Measurements from ENCODE around the gene DNAJC5G.
"Not testable (repeated sequence)": the region's sequence is repeated elsewhere in the genome, so short reads cannot be mapped to it uniquely, and the experiment has no call there.

DNAJC5G gene

DNA sequence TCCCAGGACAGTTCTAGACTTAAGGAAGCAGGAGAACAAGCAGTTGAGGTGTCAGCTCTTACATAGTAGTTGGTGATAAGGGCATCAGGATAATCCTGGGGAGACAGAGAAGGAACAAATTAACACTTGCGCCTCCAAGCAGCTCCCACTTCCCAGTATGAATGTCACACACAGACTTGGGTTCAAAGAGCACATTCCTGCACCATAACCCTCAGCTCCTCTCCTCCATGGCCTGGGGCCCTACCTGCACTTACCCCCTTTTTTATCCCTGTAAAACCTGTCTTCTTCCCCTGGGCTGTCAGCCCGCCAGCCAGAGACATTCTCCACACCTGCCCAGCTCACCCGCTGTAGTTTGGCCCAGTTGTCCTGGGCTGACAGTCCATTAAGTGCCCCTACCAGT is 36.9 kb downstream of the DNAJC5G start:
- DNase-seq = no peak

DNA sequence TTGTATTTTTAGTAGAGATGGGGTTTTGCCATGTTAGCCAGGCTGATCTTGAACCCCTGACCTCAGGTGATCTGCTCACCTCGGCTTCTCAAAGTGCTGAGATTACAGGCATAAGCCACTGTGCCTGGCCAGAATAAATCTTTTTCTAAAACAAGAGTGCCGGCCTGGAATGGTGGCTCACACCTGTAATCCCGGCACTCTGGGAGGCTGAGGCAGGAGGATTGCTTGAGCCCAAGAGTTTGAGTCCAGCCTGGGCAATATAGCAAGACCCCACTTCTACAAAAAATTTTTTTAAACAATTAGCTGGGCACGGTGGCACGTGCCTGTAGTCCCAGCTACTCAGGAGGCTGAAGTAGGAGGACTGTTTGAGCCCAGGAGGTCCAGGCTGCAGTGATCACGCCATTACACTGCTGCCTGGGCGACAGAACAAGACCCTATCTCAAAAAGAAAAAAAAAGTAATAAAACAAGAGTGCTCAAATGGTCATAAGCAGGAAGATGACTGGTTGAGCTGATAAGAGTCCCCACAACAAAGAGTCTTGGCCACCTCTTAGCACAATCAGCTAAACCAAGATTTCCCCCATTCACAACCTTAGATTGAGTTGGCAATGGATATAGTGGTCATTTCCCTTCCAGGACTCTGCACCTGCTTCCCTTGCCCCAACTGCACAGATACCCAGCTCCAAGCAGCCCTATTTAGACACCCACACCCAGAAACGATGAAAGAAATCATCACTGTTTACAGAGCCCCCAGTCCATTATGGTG is 38.8 kb downstream of the DNAJC5G start:
- no peak for DNase-seq

DNA sequence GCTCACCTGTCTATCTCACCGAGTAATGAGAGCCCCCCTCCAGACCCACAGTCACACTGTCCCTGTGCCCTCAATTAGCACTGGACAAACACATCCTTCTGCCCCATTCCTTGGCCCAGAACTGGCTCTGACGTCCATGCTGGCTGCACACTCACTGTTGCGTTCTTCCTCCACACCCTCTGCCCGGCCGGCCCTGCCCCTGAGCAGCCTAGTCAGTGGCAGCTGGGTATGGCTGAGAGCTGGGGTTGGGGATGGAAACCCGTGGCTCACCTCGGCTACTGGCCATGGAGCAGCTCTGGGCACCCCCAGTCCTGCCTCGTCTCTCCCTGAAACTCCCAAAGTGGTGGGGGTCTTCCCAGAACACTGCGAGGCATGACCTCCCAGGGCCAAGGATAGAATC is 39.5 kb downstream of the DNAJC5G start:
- DNase-seq = no peak

DNA sequence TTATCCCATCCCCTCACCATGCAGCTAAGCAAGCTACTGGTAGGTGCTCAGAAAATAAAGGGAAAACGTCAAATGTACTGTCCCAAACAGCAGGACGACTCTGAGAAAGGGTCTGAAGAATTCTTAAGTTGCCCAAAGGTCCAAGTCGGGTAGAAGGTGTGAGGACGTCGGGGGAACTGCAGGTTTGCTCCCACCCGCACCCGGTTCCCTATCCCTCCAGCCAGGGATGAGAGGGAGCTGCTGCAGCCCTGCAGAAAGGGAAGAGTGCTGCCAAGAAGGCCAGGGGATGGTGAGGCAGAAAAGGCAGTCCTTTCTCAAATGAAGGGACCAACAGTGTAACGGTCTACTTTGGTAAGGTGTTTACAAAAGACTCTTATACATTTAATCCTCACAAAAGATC is 39.9 kb downstream of the DNAJC5G start:
- no peak for DNase-seq

DNA sequence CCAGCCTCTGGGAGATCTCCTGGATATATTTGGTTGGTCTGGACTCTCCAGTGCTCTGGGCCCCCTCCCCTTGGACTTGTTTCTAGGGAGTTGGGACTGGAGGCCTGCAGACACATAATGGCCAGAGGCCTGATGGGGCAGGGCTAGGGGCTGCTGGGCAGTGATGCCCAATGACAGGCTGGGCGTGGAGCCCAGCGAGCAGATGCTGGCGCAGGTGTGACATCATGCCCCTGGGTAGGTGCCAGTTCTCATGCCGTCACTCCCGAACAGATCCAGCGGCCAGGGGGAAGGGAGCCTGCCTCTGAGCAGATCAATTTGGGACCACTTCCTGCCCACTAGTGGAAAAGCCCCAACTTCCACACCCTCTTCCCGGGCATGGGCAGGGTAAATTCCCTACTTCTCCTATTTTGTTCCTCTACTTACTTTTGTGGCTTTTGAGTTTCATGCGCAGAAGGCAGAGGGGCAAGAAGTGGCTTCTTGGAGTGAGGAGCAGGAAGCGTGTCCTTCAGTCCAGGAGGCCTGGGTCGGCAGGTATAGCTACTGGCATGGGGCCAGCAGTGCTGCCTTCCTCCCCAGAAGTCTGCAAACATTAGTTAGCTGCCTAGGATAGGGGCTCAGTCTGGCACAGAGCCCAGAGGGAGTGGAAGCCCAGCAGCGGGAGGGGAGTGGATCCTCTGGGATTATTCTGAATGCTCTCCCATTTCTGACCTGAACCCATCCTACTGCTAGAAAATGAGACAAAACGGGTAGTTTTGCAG is 41.6 kb downstream of the DNAJC5G start:
- peak; percentile 83 for DNase-seq

DNA sequence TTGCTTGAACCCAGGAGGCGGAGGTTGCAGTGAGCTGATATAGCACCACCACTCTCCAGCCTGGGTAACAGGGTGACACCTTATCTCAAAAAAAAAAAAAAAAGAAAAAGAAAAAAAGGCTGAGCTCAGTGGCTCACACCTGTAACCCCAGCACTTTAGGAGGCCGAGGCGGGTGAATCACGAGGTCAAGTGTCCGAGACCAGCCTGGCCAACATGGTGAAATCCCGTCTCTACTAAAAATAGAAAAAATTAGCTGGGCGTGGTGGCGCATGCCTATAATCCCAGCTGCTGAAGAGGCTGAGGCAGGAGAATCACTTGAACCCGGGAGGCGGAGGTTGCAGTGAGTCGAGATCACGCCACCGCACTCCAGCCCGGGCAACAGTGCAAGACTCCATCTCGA is 44.6 kb downstream of the DNAJC5G start:
- DNase-seq = not testable (repeated sequence)

DNA sequence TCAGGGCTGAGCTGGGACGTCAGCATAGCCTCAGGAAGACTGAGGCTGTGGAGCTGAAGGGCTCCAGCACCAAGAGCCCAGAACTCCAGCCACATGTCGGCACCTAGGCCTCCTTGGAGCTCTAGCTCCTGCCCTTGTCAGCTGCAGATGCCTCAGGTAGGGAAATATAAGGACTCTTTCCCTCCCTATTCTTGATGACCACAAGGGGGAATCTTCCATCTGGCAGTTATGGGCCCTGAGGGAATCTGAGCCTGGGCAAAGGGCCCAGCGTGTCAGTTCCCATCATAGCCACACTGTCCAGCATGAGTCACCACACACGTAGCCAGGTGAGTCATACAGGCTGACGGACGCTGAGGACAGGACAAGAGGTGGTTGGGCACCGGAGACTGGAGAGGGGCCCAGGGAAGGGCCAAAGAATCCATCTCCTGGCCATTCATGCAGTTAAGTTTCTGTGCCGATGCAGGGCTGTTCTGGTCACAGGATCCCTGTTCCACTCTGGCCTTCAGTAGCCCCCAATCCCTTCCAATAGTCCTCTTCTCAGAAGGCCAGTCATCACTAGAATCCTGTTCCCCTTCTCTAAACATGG is 45.8 kb downstream of the DNAJC5G start:
- DNase-seq = peak; percentile 65

DNA sequence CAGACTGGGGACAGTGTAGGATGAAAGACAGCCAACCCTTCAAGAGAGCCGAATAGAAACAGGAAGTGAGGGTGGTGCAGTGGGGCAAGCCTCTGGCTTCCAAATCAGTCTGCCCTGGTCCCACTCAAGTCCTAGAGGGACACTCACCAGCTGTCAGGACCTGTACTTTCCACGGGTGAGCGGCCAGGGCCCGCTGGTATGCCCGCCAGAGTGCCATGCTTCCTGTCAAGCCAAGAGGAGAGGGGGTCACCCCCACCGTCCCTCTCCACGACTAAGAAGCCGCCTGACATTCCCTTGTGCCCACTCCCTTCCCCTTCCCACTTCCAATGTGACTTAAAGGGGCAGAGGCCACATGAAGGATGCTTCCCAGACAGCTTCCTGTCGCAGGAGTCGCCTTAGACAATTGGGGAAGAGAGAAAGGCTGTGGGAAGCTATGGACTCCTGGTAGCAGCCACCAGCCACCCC is 47.1 kb downstream of the DNAJC5G start:
- DNase-seq = no peak

DNA sequence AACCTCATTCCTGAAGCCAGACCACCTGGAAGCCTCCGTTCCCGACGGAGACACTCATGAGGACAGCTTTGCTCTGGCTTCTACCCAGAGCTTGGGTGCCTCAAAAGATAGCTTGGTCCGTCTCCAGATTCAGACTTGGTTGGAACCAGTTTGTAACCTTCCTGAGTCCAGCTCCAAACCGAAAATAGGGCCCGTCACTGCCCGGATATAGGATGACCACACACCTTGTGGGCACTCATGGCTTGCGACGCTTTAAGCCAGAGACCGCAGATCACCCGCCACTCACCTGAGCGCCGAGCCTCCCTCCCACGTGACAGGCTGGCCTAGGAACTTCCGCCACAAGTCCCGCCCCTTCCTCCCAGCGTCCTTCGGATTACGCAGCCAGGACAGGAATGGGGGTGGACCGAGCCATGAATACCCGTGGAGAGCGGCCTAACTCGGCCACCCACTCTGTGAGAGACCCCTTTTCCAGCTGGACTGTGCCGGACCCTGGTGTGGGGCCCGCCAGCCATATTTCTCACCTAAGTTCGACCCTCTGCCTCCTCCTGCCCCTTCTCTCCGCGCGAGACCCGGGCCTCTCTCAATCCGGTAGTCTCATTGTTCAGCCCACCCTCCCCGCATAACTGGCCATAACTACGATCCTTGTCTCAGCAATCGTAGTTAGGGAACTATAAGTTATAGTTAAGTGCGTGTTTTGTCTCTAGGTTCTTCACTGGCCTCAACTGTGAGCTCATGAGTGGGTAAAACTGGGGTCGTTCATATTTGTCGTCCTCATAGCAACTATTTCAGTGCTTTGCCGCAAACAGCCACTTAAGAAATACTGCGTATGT is 47.7 kb downstream of the DNAJC5G start, which contains the start of gene MPV17:
MPV17 (minus strand) TSS at position 332 of the 830 bp plus-strand sequence. CDS start 580 bp downstream, outside the sequence.
- peak; percentile 51 for DNase-seq

DNA sequence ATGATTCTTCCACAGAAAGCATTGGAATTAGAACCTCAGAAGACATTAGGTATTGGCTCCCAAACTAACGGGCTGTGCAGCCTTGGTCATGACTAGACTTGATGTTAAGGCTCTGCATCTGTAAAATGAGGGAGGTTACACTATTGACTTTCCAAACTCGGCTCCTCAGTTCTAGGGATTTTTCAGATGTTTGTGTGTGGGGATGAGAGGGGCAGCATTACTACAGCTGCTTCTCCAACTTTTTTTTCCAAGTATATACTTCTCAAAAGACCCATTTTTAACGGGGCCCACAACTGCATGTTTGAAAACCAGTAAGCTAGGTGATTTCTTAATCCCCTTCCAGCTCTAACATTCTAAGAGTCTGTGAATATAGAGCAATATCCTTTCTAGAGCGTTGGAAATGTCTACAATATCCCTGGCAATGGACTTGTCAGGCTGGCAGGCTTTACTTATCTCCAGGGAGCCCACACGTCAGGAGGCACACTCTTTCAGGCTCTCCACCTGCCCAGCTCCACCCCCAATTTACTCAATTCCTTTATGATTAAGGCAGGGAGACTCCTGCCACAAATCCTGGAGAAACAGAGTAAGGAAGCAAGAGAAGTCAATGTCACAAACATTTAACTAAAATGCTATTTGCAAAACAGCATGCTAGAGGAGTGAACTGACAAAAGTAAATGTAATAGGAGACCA is 48.5 kb downstream of the DNAJC5G start:
- DNase-seq = no peak

DNA sequence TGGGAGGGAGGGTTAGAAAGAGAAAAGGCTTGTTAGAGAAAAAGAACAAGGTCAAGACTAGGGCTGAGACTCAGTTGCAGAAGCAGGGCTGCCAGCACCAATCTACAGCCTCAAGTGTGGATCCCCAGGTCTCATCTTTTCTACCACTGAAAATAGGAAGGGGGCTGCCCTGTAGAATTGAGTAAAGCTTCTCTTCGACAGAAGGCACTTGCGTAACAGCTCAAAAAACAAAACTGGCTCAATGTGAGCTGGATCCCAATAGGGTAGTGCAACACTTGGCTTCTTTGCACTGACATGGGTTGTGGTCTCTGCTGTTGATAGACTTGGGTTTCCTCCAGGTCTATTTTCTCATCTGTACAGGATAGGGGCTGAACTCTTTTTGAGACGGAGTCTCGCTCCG is 49.5 kb downstream of the DNAJC5G start:
- no peak for DNase-seq
